Hematopoietic multipotent progenitor cell (in vitro differentiated cells): ENCODE measurements around the gene AICDA. TPM values are rescaled to one million over a fixed set of nuclear protein-coding genes. Genes with fewer than 3 reads are reported as not detected.

ENCODE experiments used
- DNase-seq, 3 donors: peaks; one replicate each; pipeline ENCODE4 v3.0.0-alpha.2; 2011 to 2015; ENCODE audit warnings: low read depth in 2 of 3, low spot score in 2 of 3
- small RNA-seq: library from RNA; depleted of rRNA; stranded (forward); fragments of <200 nt; gene quantifications from one replicate; pipeline ENCODE3, GENCODE V24; 2012
- total RNA-seq: library from RNA; depleted of rRNA; stranded (reverse); fragments of >200 nt; gene quantifications from one replicate; pipeline ENCODE4 v1.2.3, GENCODE V29; 2012

Gene AICDA
- total RNA-seq, 1 donor: not detected

GRCh38 chr12:8561011-8561410, 51.6 kb downstream of the AICDA start:
- DNase-seq: no peak

DNA sequence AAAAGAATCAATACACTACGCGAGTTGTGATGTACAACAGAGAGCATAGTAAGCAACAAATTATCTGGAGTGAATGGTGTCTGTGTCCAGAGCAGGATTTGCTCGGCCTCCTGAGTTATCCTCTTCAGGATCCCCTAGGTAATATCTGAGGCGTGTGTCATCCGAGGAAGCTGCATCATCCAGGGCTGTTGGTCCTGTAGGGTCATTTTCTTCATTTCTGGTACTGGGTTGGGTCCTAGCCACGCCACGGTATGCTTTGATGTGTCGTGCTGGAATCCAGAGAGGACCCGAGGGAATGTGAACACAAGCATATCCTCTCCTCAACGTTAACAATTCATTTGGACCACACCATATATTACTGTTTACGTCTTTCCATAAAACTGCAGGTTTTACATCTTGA, 53.0 kb downstream of the AICDA start:
- DNase-seq: no peak

DNA sequence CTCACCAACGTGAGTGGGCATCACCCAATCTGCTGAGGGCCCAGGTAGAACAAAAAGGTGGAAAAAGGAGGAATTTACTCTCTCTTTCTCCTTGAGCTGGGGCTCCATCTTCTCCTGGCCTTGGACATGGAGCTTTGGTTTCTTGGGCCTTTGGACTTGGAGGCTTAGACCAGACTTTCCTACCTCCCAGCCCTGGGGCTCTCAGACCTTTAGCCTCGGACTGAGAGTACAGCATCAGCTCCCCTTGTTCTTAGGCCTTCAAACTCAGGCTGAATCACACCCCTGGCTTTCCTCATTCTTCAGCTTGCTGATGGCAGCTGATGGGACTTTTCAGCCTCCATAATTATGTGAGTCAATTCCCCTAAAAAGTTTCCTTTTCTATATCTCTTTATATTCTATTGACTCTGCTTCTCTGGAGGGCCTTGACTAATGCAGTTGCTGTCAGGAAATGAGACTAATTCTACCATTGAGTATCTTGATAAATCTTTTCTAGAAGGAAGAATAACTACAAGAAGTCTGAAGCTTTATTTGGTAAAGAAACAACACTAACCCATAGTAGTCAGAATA, 56.0 kb downstream of the AICDA start:
- DNase-seq: no peak

- no peak for DNase-seq
Measured at GRCh38 chr12:8554451-8555195, 58.0 kb downstream of the AICDA start.

DNA sequence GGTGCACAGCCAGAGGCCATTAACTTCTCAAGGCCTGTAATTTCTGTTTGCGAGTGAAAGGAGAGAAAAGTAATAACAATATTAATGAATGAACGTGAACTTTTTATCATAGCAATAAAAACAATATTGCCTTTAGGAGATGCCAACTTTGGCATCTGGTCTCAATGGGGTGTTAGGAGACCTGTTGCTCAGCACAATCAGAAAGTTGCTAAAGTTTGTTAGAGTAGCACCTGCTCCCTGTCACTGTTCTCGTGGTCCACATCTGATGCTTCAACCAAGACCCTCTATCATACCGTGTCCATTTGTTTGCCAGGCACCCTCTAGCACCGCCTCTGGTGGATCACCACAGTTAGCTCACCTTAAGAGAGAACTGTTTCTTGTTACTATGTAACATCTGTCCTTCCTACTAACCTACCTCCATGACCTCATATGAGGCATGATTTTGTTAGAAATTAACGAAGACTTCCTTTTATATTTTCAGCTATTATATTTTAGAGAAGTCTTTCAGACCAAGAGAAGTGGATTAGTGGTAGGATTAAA, 59.5 kb downstream of the AICDA start:
- no peak for DNase-seq

Small RNAs within 50 kb of the gene (small RNA-seq; reads per million reads assigned to genes)
- not detected for gene RF00019
- gene RF00564: not detected

Other genes with a start within 250 kb of the AICDA start
- not detected for gene CLEC6A, start 156.9 kb downstream of the AICDA start, total RNA-seq
- gene CLEC4D, start 99.4 kb downstream of the AICDA start, total RNA-seq: under 0.01 TPM
- gene CLEC4E, start 72.0 kb downstream of the AICDA start, total RNA-seq: not detected
- not detected for gene MFAP5, start 50.0 kb upstream of the AICDA start, total RNA-seq
- gene RIMKLB, start 85.1 kb upstream of the AICDA start, total RNA-seq: 48.2 TPM
- gene A2ML1, start 209.8 kb upstream of the AICDA start, total RNA-seq: under 0.01 TPM